COLO668 (cell line): ENCODE measurements around the gene PHF21A.
A peak's percentile ranks its signal among the peaks of the same experiment; 100 is the strongest.

Source experiments
- DNase-seq: peaks from one replicate; lab custom pipeline; 2025; ENCODE audit not compliant: unreplicated experiment; lab: John Stamatoyannopoulos, UW

The PHF21A gene

GRCh38 chr11:45887587-45887986, 233.7 kb downstream of the PHF21A start:
- no peak for DNase-seq

- no peak for DNase-seq
Measured at GRCh38 chr11:45886816-45887520, 234.3 kb downstream of the PHF21A start.

GRCh38 chr11:45885921-45886721, 235.1 kb downstream of the PHF21A start:
- peak; percentile 71 for DNase-seq

GRCh38 chr11:45885274-45885920, 235.9 kb downstream of the PHF21A start, which contains the start of gene MAPK8IP1:
Gene MAPK8IP1, plus strand, starts transcription at chr11:45885651. Its CDS starts 170 bp downstream, at chr11:45885821.
- peak; percentile 91 for DNase-seq

- DNase-seq: no peak
Measured at GRCh38 chr11:45884596-45885185, 236.6 kb downstream of the PHF21A start.
